Prostate gland (tissue), 2 donors: Measurements from ENCODE around the gene SGO2.

Experiments used
- POLR2A ChIP-seq: fragments of 450-650 bp; IDR thresholded peaks from one replicate; pipeline ENCODE4 v1.6.1; 2016; ENCODE audit warnings: antibody characterized with exemption, mild to moderate bottlenecking
- POLR2AphosphoS5 ChIP-seq: sonication (generic); formaldehyde crosslinking; IDR thresholded peaks from one replicate; pipeline ENCODE4 v1.6.1; 2017; ENCODE audit warnings: antibody characterized with exemption
- TF ChIP-seq, protein P1 (sequence below), 4 experiments: fragments of 200-600 bp in 2 of 4; fragments of 450-650 bp in 2 of 4; sonication (generic) in 2 of 4; IDR thresholded peaks; 1 replicate in 3 of 4; 2 replicates in 1 of 4; pipeline ENCODE4 v1.5.1; 2016 to 2019; ENCODE audit warnings: antibody characterized with exemption in 4 of 4, mild to moderate bottlenecking in 2 of 4, moderate library complexity in 2 of 4

DNA sequence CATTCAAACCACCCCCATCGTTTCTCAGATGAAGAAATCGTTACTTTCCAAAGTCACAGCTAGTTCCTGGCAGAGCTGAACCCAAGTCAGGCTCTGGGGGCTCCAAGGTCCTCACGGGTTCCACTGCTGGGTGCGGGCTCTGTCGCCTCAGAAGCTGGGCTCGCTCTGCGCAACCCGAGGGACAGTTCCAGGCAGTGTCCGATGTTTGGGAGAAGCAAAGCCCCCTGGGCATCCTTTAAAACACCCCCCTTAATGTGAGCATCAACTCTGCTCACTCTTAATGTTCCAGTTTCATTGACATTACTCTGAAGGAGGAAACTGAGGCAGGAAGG lies 60.6 kb downstream of the SGO2 start:
- TF ChIP-seq, protein P1, sequence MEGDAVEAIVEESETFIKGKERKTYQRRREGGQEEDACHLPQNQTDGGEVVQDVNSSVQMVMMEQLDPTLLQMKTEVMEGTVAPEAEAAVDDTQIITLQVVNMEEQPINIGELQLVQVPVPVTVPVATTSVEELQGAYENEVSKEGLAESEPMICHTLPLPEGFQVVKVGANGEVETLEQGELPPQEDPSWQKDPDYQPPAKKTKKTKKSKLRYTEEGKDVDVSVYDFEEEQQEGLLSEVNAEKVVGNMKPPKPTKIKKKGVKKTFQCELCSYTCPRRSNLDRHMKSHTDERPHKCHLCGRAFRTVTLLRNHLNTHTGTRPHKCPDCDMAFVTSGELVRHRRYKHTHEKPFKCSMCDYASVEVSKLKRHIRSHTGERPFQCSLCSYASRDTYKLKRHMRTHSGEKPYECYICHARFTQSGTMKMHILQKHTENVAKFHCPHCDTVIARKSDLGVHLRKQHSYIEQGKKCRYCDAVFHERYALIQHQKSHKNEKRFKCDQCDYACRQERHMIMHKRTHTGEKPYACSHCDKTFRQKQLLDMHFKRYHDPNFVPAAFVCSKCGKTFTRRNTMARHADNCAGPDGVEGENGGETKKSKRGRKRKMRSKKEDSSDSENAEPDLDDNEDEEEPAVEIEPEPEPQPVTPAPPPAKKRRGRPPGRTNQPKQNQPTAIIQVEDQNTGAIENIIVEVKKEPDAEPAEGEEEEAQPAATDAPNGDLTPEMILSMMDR (IDR thresholded peaks at IDR 0.05), result no peak
- no peak for TF ChIP-seq POLR2AphosphoS5
- TF ChIP-seq POLR2A, result no peak
